ENCODE results near the gene ACBD6. TPM values are rescaled to one million over a fixed set of nuclear protein-coding genes. Genes with fewer than 3 reads are reported as not detected.
A peak's percentile ranks its signal among the peaks of the same experiment; 100 is the strongest.

ACBD6 gene
- total and polyA plus RNA-seq, 11 donors: 18.6 to 35.8 (median 21.8) TPM

DNA sequence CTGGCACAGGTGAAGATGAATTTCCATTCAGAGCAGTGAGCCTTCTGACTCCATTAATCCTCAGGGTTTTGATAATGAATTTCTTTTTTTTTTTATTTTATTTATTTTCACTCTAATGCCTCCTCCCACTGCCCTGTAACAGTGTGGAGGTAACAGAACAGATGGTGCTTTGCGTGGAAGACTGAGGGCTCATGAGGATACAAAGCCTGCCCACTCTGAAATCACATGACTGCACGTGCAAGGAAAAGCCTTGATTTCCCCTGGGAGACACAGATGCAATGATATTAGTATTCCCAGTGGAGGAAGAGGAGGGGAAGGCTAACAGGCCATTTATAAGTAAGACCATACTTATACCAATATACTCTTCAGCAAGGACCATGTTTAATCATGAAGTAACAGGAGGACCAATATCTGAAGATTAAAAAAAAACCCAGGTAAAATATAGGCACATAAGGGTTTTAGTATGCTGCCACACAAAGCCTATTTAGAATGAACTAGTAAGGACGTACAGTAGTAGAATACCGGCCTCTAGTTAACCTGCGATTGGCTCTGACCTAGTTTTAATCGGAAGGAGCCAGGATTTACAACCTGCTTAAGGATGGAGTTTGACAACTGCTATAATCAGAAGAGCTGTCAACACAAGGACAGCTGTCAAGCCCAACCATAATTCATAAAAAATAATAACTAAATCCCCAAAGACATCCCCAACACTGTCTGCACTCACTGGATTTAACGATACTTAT lies 202.7 kb downstream of the ACBD6 start:
- Histone ChIP-seq H3K4me3 (no peak overlapping the region), H3K4me1 (no peaks in the 10 kb centered on the region), H3K36me3 (no peaks in the 10 kb centered on the region), H3K27ac (no peak overlapping the region), H3K27me3 (no peaks in the 10 kb centered on the region), H3K9me3 (no peaks in the 10 kb centered on the region)
- ATAC-seq: no peak
- 69 to 82% (median 73%) methylated on average over 7 of the region's 7 CpGs for WGBS, 4 donors
- intact Hi-C loops (cut with DNase I): no loop called here
- DNase-seq: no peak
- TF ChIP-seq POLR2A (IDR thresholded peaks at IDR 0.05): no peak
- TF ChIP-seq, protein P1, sequence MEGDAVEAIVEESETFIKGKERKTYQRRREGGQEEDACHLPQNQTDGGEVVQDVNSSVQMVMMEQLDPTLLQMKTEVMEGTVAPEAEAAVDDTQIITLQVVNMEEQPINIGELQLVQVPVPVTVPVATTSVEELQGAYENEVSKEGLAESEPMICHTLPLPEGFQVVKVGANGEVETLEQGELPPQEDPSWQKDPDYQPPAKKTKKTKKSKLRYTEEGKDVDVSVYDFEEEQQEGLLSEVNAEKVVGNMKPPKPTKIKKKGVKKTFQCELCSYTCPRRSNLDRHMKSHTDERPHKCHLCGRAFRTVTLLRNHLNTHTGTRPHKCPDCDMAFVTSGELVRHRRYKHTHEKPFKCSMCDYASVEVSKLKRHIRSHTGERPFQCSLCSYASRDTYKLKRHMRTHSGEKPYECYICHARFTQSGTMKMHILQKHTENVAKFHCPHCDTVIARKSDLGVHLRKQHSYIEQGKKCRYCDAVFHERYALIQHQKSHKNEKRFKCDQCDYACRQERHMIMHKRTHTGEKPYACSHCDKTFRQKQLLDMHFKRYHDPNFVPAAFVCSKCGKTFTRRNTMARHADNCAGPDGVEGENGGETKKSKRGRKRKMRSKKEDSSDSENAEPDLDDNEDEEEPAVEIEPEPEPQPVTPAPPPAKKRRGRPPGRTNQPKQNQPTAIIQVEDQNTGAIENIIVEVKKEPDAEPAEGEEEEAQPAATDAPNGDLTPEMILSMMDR (IDR thresholded peaks at IDR 0.05): no peak

DNA sequence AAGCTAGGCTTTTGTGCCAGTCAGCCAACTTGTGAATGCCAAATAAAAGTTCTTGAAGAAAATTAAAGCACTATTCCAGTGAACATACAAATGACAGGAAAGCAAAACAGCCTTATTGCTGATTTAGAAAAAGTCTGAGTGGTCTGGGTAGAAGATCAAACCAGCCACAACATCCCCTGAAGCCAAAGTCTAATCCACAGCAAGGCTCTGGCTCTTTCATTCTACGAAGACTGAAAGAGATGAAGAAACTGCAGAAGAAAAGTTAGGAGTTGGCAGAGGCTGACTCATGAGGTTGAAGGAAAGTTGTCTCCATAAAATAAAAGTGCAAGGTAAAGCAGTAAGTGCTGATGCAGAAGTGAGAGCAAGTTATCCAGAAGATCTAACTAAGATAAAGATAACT lies 206.4 kb downstream of the ACBD6 start:
- no peak overlapping the region for H3K4me3 ChIP-seq
- H3K27ac ChIP-seq: no peak overlapping the region
- WGBS, 4 donors: 88 to 100% (median 97%) methylated on average over 1 of the region's 1 CpG
- H3K4me1 ChIP-seq: peaks cover 0 to 4% (median 0%) of the 10 kb centered on the region in 12 donors
- H3K27me3 ChIP-seq: no peaks in the 10 kb centered on the region
- H3K9me3 ChIP-seq: peaks cover 0 to 8% (median 0%) of the 10 kb centered on the region in 12 donors
- DNase-seq (no peak), ATAC-seq (no peak)
- no peaks in the 10 kb centered on the region for H3K36me3 ChIP-seq
- TF ChIP-seq, protein P1 (IDR thresholded peaks at IDR 0.05): no peak
- TF ChIP-seq POLR2A (IDR thresholded peaks at IDR 0.05): no peak
- intact Hi-C loops (cut with DNase I): no loop called here

DNA sequence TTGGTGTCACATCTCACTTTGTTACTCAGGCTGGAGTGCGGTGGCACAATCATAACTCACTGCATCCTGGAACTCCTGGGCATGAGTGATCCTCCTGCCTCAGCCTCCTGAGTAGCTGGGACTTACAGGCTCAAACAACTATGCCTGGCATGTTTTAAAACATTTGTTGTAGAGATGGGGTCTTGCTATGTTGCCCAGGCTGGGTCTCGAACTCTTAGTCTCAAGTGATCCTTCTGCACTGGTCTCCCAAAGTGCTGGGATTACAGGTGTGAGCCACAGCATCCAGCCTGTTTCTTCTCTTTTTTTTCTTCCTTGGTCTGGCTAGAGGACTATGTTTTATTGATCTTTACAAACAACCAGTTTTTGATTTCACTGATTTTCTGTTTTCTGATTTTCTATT lies 207.7 kb downstream of the ACBD6 start:
- H3K27me3 ChIP-seq: no peaks in the 10 kb centered on the region
- peaks cover 0 to 6% (median 0%) of the 10 kb centered on the region in 12 donors for H3K4me1 ChIP-seq
- DNase-seq (no peak), ATAC-seq (no peak)
- WGBS, 4 donors: 94 to 99% (median 97%) methylated on average over 2 of the region's 2 CpGs
- TF ChIP-seq, protein P1 (IDR thresholded peaks at IDR 0.05): no peak
- no peak overlapping the region for H3K27ac ChIP-seq
- no peaks in the 10 kb centered on the region for H3K36me3 ChIP-seq
- no peak overlapping the region for H3K4me3 ChIP-seq
- intact Hi-C loops (cut with DNase I): no loop called here
- peaks cover 0 to 8% (median 0%) of the 10 kb centered on the region in 12 donors for H3K9me3 ChIP-seq

DNA sequence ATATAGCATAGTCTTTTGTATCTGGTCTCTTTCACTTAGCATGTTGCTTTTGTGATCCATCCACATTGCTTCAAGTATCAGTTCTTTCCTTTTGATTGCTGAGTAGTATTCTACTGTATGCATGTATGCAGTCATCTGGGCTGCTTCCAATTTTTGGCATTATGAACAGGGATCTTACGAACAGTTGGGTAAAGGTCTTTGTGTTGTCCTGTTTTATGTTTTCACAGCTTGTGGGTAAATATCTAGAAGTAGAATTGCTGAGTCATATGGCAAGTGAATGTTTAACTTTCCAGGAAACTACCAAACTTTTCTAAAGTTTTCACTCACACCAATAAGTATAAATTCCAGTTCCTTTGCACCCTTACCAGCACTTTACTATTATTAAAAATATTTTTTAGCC lies 211.4 kb downstream of the ACBD6 start:
- peaks cover 0 to 17% (median 0%) of the 10 kb centered on the region in 9 donors for H3K36me3 ChIP-seq
- DNase-seq: no peak
- peak overlapping the region in 1 of 12 donors; percentile 34 for H3K27ac ChIP-seq
- no peak for ATAC-seq
- H3K9me3 ChIP-seq: peaks cover 0 to 8% (median 0%) of the 10 kb centered on the region in 12 donors
- intact Hi-C loops (cut with DNase I): no loop called here
- WGBS, 4 donors: 78 to 91% (median 88%) methylated on average over 1 of the region's 1 CpG
- no peak overlapping the region for H3K4me3 ChIP-seq
- no peaks in the 10 kb centered on the region for H3K27me3 ChIP-seq
- no peak for TF ChIP-seq POLR2A (IDR thresholded peaks at IDR 0.05)
- TF ChIP-seq, protein P1 (IDR thresholded peaks at IDR 0.05): no peak
- peaks cover 0 to 21% (median 0%) of the 10 kb centered on the region in 12 donors for H3K4me1 ChIP-seq
